GM19452 (cell line): ENCODE data around the gene GARNL3.

Experiments
- ATAC-seq: cut with Tn5 transposase; IDR thresholded peaks from one replicate; pipeline ENCODE4 v1.9.1; 2021; ENCODE audit not compliant: unreplicated experiment

Gene GARNL3

DNA sequence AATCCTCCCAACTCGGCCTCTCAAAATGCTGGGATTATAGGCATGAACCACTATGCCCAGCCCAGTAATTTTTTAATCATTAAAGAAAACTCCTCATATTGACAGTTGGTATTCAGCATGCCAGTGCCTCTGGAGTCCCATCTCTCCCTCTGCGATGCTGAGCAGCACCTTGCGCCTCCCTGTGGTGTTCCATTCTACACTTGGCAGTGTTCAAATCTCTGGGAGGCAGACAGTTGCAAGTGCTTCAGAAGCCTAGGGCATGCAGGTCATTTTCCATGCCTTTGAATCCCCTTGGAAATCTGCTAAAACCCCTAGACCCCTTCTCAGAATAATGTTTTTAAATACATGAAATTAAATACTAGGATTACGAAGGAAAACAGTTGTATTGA is 41.3 kb downstream of the GARNL3 start:
- ATAC-seq, result no peak

DNA sequence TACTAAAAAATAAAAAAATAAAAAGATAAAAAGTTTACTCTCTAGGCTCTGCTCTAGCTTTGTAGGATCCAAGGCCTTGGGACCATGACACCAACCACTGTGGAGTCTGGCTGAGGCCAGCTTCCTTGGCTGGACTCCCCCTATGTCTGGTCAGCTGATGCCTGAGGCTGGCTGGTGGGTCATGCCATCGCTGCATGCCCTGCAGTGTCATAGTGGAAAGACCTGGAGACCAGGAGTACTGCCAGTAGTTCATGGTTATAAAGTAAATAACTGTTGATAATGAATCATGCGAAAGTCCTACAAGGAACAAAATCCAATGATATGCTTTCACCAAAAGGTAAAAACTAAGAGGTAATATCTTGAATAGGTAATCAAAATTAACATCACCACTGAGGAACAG is 43.2 kb downstream of the GARNL3 start:
- ATAC-seq, result no peak

DNA sequence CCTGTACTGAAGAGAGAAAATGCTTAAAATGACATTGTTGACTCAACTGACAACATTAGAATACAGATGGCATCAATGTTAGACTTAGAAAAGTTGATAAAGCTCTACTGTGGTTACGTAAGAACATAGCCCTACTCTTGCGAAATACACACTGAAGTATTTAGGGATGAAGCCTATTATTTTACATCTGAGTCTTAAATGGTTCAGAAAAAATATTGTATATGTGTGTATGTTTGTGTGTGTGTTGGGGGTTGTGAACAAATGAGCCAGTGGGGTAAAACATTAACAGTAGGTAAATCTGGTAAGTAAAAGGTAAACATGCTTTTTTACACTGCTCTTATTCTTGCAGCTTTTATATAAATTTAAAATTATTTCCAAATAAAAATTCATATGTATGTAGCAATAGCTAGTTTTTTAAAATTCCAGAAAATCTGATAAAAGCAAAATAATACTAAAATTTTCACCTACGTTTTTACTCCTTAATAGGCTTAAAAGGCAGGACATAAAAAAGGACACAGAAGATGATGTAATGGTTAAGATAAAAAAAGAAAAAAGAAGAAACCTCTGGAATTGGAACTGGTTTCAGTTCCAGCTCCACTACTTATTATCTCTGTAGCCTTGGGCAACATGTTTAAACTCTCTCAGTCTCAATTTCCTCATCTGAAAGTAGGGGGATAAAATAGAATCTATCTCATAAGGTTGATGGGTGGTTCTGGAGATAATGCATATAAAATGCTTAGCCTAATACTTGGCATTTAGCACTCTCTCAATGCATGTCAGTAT is 44.3 kb downstream of the GARNL3 start:
- ATAC-seq, result no peak

DNA sequence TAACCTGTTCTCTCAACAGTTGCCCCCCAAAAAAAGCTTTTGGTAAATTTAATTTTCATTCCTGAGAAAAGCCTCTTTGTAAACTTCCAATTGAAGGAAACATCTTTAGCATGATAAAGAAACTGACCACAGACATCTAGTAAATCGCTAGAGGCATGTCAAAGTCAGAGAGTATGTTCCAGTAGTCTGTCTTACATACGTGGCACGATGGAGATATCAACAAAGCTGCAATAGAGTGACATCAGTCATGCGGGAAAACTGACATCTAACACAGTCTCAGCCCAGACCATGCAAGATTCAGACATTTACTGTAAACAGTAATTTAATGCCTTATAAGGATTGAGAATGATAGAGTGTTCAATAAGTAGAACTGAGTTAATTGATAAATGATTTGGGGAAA is 45.1 kb downstream of the GARNL3 start:
- ATAC-seq, result no peak

DNA sequence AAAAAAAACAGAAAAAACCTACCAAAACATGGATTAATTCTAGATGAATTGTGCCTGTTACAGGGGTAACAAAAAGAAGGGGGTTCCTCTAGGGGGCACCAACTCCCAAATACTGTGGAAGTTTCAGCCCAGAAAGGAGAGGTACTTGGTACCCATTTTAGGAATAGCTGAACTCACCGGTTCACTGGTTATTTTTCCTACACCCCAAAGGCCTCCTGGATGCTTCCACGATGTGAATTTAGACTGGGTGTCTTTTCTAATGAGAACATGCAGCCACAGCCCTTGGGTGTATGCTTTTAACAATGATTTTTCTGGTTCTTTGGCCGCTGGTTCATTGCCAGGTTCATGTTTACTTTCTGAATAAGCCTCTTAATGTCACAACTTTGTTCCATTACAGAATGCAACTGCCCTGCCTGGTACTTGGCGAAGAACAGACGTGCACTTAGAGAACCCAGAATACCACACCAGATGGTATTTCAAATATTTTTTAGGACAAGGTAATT is 46.7 kb downstream of the GARNL3 start:
- ATAC-seq, result no peak

DNA sequence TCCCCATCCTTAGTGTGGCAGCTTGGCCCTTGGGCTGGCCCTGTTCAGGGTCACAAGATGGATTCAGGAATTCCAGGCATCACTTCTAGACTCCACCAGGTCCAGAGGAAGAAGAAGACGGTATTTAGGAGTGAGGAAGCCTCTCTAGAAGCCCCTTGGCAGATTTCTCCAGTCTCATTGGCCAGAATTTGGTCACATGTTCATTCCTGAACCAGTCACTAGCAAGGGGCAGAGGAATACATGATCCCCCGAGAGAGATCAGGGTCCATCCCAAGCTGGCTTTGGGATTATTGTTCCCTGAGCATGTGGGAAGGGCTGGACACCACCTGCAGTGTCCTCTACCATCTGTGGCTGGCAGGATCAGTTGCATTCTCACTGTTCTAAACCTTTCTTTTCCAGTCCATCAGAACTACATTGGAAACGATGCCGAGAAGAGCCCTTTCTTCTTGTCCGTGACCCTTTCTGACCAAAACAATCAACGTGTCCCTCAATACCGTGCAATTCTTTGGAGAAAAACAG is 48.5 kb downstream of the GARNL3 start:
- no peak for ATAC-seq

DNA sequence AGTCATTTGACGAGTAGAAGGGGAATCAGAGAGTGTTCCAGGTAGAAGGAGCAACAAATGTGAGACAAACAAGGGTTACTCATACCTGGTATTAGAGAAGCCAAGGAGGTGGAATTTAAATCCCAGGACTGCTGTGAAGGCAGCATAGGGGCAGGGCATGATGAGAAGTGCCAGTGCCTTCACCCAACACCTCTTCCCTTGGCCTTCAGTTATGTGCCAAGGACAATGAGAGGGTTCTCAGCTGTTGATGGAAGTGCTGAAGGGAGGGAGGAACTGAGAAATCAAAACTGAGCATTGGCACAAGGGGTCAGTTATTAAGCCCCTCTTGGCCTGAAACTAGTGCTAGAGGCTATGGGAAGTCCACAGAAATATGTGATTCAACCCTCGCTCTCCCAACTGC is 50.3 kb downstream of the GARNL3 start:
- no peak for ATAC-seq

DNA sequence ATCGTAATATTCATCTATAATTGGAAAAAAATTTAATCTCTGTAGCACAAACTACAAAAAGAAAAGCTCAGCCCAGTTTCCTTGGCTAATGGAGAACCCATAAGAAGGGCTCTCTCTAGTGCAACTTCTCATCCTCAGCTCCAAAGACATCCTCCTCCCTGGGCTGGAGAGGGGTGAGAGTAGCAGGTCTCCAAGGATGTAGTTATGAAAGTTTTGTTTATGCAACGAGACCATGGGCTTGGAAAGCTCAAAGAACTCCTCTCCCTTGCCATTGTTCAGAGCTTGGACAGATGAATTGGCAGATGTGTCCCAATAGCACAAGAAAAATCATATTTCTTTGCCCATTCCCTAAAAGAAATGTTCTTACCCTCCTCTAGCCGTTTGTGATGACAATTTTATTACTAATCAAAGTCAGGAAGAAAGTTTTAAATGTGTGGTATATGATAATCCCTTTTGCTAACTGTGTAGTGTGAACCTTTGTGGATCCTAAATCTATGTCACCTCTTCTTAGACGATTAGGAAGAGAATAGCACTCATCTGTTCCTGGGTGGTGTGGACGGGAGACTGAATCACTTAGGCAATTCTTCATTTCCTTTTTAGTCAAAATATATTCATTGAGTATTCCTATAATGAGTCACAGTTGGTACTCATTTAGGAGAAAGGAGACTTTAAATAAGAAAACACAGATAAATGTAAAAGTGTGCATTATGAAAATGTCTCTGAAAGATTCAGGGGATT is 52.2 kb downstream of the GARNL3 start:
- no peak for ATAC-seq

DNA sequence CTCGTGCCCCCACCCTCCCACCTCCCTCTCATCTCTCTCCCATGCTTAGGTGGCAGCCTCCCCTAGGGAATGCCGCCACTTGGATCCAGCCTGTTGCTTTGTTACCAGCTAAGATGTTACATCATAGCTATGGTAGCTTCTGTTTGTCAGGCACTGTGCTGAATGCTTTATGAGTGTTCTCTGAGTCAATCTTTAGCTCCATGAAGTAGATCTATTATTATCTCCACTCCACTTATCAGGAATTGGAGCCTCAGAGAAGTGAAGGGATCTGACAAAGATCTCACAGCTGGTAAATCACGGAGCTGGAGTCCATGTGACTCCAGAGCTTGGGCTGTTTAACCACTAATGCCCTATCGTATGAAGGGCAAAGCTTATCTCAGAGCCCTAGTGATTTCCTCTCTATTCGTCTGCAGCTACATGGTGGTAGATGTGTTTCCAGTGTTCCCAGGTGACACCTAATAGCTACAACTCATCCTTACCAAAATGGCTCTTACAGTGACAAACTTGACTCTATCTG is 54.1 kb downstream of the GARNL3 start:
- no peak for ATAC-seq

DNA sequence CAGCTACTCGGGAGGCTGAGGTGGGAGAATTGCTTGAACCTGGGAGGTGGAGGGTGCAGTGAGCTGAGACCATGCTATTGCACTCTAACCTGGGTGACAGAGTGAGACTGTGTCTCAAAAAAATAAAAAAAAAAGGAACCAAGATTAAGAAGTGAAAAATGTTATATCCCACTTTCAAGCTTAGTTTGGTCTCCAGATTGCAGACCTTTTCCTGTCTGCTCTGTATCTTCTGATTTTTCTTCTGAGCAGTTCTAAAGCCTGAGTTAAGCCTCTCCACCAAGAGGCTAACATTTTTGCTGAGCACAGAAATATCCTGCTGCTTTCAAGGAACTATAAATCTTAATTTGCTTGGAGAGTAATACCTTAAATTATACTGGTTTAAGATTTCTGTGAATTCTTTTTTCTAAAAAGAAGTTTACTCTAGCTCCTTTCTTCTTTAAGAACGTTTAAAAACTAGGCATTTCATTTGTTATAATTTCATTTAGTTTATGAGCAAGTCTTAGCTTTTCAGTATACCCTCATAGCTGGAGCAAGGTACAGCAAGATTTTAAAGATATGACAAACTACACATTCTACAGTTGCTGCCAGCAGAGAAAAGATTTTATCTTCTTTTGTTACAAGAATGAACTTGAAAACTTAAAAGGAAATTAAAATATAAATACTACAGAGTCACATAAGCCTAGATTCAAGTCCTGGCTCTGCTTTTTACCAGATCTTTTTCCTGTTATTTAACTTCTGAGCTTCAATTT is 55.0 kb downstream of the GARNL3 start:
- no peak for ATAC-seq

DNA sequence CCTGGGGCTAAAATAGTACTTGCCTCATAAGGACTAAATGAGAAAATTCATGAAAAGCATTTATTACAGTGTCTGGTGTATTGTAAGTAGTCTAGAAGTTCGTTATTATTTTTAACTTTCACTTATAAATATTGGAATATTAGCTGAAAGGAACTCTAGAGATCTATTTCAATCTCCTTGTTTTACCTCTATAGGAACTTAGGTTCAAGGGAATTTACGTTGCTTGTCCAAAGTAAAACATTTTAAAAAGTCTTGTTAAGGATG is 55.5 kb downstream of the GARNL3 start:
- no peak for ATAC-seq

DNA sequence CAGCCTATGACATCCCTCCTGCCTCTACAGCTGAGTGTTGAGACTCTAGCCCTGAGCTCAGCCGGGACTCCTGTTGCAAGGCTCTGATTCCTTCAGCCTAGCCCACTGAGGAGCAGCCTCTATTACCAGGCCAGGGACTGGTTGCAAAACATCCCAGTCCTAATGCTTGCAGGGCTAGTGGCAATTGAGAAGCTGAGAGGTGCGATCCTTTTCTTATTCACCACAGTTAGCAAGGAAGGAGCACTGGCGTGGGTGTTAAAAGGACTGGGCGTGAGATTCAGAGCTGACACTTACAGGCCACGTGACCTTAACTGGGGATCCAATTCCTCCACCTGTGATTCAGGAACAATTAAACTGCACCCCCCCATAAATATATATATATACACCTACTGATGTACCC is 58.8 kb downstream of the GARNL3 start:
- ATAC-seq, result no peak

DNA sequence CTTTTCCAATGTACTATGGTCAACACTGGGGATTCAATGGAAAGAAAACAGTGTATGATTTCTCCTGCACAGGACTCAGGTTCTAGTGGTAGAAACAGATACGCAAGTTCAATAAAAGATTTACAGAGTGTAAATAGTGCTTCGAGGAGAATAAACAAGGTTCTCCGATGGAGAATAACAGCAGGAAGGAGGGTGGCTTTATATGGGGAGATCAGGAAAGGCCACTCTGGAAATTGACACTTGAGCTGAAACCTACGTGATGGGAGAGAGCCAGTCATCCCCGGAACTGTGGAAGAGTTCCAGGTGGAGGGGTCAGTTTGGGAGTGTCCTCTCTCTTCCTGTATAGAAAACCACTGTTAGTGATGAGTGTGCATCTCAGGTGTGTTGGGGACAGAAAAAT is 65.9 kb downstream of the GARNL3 start:
- ATAC-seq, result no peak

DNA sequence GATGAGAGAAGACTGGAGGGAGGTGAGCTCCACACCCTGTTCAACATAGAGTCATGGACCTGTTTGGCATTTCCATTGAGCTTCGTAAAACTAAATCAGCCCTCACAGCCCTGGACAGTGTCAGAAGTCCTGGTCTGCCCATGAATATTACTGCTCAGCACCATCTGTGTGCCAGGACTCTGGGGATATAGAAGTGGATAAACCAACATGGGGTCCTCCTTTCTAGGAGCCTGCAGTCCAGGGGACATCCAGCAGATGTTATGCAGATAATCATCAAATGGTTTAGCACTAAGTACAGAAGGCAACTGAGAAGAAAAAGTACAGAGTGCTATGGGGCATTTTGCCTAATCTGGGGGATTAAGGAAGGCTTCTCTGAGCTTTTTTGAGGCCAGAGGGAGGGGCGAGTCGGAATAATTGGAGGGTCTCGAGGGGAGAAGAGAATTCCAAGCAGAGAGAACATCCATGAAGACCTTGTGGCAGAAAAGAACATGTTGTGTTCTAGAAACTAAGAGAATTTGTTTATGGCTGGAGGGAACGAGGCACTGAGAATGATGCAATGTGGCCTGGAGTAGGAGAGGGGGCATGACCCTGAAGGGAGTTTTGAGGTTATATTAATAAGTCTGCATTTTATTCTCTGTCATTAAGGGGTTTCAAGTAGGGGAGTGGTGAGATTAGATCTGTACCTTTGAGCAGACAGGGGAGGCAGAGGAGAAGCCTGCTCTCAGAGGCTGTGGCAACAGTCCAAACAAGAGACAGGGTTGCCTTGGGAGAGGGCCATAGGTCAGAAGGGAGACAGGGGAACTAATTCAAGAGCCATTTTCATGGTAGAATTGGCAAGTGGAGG is 68.9 kb downstream of the GARNL3 start:
- ATAC-seq, result no peak

DNA sequence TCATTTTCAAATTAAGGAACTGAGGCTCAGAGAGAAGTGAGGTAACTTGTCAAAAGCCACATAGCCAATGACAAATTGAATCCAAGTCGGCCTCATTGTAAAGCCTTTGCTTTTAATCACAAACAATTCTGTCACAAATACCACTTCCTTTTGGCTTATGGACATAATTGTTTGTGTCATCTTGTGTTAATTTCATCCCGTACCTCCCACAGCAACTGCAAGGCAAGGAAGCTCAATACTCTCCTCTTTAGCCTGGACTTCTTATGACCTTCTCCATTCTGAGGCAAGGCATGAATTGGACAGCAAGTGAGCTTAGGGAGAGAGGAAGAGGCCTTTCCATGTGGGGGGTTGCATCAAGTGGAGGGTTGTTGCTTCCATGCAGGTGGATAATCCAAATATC is 70.2 kb downstream of the GARNL3 start:
- no peak for ATAC-seq

DNA sequence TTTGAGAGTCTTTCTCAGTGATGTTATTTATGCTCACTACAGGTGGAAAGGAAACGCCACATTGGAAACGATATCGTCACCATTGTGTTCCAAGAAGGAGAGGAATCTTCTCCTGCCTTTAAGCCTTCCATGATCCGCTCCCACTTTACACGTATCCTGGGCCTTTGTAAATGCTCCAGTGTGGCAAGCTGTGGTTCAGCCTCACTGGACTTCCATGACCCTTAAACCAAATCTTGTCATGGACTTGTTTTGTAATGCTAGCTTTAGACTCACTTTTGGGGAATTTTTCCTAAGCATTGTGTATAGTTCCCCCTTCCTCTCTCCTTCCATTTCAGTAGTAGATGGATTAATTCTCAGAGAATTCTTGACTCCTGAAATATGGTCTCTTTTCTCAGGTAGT is 71.5 kb downstream of the GARNL3 start:
- ATAC-seq, result no peak

DNA sequence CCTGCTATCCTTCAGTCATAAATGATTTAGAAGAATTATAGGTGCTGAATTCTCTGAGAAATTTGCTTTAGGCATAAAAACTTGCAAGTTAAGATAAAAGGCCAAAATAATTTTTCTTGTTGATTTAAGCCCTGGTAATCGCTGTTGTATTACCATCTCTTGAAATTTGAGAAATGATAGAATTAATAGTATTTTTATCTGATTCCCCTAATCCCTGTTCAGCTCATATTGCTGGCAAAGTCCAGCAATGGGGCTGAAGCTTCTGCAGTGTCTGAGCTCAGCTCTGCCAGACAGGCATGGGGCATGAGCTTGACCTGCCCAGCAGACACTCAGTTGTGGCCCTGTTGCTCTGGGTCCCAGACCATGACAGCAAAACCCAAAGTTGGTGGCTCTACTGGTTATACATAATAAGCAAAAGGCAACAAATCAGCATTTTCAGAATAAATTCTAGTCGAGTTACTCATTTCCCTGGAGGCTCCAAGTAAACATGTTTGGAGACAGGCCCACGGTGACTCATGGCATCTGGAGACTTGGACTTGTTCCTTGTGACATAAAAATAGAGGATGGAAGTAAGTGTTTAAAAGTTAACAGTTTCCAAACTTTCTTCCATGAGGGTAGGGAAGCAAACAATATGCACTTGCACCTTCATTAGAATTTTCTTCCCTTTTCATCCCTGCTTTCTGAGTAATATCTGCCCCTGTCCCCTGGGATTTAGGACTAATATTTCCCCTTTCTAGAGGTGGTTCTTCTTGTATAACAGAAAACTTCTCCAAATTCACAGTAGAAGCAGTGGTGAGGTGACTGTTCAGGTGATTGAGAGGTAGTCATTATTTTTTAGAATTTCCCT is 72.2 kb downstream of the GARNL3 start:
- ATAC-seq, result no peak

DNA sequence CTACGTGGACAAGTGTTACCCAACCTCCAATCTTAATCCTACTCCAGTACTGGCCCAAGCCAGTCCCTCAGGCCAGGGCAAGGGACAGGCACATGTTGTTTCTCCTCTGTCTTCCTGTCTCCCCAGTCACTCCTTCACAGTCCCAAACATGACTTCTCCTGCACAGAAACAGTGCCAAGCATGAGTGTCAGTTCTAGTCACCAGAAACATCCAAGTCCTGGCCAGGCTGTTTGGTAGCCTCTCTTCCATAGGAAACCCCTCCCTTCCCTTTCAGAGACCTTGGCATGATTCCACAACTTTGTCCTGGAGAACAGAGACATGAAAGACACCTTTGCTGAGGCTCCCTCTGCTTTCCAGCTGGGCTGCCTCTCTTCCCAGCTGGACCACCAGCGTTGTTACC is 76.1 kb downstream of the GARNL3 start:
- no peak for ATAC-seq

DNA sequence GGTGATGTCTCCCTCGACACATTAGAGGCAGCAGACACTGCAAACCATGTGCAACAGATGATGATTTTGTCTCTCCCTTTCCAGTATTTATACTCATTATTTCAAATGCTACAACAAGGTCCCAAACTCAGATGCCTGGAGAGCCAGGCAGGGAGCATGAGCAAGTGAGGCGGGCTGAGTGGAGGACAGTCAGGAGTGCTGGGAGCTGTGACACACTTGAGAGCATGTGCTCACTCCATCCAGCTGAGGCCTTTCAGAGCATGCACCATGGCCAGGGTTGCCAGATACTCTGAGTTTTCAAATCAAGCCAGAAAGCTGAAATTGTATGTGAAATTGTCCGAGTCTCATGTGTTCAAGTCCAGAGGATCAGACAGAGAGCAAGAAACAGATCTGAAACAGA is 76.6 kb downstream of the GARNL3 start:
- ATAC-seq, result no peak
